Astrocyte of the cerebellum (primary cell): ENCODE results near the gene IRX6.

Experiments used
- DNase-seq: peaks from one replicate; pipeline ENCODE4 v3.0.0-alpha.2; 2011; ENCODE audit warnings: low read depth
- H3K4me3 ChIP-seq: 2 replicates; pipeline ENCODE4 v1.5.1; 2011; ENCODE audit warnings: mild to moderate bottlenecking, low read depth, low read length, moderate library complexity
- CTCF ChIP-seq: IDR thresholded peaks from 2 replicates; pipeline ENCODE4 v1.5.1; 2012; ENCODE audit warnings: low read length, low read depth, moderate library complexity, mild to moderate bottlenecking; ENCODE audit errors: missing control alignments
- in situ Hi-C: cut with HindIII; loops from 2 replicates; pipeline ENCODE4 v1.10.0; 2017; ENCODE audit warnings: low sequenced_read_pairs

Gene IRX6

GRCh38 chr16:55302635-55303034, 21.4 kb upstream of the IRX6 start:
- no peak overlapping the region for H3K4me3 ChIP-seq
- in situ Hi-C loops, result no loop called here
- TF ChIP-seq CTCF, result no peak
- no peak for DNase-seq

DNA sequence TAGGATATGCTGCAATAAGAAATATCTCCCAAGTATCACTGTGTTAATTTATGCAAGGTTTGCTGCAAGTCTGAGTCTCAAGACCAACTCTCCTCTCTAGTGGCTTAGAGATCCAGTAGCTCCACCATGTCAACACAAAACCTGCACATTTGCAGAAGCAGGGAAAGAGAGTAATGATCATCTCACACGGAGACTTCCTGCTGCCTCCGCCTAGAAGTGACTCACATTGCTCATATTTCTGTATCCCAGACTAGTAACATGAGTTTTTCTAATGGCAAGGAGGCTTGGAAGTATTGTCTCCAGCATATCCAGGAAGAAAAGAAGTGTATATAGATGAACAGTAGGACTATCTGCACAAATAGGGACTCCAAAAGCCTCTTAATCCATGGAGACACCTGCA, 15.0 kb upstream of the IRX6 start:
- DNase-seq, result no peak
- in situ Hi-C loops, result no loop called here
- no peak overlapping the region for H3K4me3 ChIP-seq
- TF ChIP-seq CTCF, result no peak

DNA sequence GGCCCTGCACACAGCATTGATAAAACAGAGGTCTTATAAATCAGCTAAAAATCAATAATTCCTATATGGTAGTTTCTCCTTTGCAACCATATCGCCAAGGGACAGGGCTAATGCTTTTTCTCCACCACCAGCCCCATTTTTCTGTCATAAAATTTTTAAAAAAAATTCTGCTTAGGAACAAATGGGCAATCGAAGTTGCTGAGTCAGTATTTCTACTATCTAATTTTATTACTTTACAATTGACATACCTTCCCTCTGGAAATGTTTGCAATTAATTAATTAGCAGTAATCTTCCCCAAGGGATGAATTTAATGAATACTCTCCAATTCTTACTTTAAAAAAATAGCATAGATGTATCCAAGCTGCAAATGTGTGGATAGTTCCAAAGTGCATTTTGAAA, 1.7 kb upstream of the IRX6 start:
- in situ Hi-C loops, result no loop called here
- no peak for TF ChIP-seq CTCF
- DNase-seq, result no peak
- no peak overlapping the region for H3K4me3 ChIP-seq

GRCh38 chr16:55324285-55325079, 479 bp downstream of the IRX6 start:
- DNase-seq, result no peak
- in situ Hi-C loops, result no loop called here
- H3K4me3 ChIP-seq, result no peak overlapping the region
- TF ChIP-seq CTCF, result no peak

GRCh38 chr16:55325080-55325447, 1.1 kb downstream of the IRX6 start:
- in situ Hi-C loops, result no loop called here
- H3K4me3 ChIP-seq, result no peak overlapping the region
- DNase-seq, result no peak
- TF ChIP-seq CTCF, result no peak

- no peak overlapping the region for H3K4me3 ChIP-seq
- in situ Hi-C loops, result no loop called here
- no peak for DNase-seq
These were observed 1.6 kb downstream of the IRX6 start for GRCh38 chr16:55325458-55326109.

More at GRCh38 chr16:55325458-55326109, 1.6 kb downstream of the IRX6 start:
- no peak for TF ChIP-seq CTCF
